GM12892 (cell line): ENCODE results near the gene MUSTN1.

Experiments used
- POLR2A ChIP-seq: IDR thresholded peaks from 2 replicates; pipeline ENCODE4 v1.6.1; 2011; ENCODE audit warnings: low read depth, low read length, control low read depth
- POLR2AphosphoS5 ChIP-seq: IDR thresholded peaks from 2 replicates; pipeline ENCODE4 v1.6.1; 2011; ENCODE audit warnings: low read depth, low read length, control low read depth
- TAF1 ChIP-seq: IDR thresholded peaks from 2 replicates; pipeline ENCODE4 v1.6.1; 2011; ENCODE audit warnings: low read depth, mild to moderate bottlenecking, control low read depth, low read length, borderline replicate concordance

DNA sequence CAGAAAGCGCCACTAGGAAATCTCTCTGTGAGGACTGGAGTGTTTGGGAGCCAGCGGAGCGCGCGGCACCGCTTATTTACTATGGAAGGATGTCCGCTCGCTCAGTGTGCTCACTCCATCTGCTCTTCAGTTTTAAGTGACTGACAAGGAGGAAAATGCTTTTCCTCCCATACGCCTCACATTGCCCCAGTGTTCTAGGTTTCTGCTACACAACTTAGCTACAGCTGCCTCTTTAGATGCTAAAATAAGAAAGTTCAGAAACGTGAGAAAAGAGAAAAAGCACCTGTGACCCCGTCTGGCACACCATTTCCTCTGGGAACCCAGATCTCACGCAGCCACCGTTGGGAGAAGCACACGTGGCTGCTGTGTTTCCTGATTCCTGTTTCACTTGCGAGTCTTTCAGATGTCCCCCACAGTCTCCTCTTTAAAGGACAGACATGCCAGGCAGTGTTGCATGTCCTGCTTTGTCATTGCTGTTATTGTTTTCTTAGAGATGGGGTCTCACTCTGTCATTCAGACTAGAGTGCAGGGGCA, 11.7 kb upstream of the MUSTN1 start:
- TF ChIP-seq TAF1 (no peak), POLR2AphosphoS5 (no peak), POLR2A (no peak)
